HepG2 (cell line): ENCODE measurements around the gene SRCIN1. TPM values are rescaled to one million over a fixed set of nuclear protein-coding genes. Genes with fewer than 3 reads are reported as not detected.

Experiments
- AGO1 ChIP-seq: fragments of 200-400 bp; formaldehyde crosslinking; IDR thresholded peaks from 2 replicates; pipeline ENCODE4 v1.6.1; 2017; ENCODE audit warnings: mild to moderate bottlenecking, low read depth, low read length, moderate library complexity; ENCODE audit not compliant: poor library complexity, severe bottlenecking
- DR1 ChIP-seq: sonication (generic); formaldehyde crosslinking; IDR thresholded peaks from 2 replicates; pipeline ENCODE4 v1.8.0; 2021; ENCODE audit warnings: mild to moderate bottlenecking, missing genetic modification reagents, inconsistent platforms
- HNRNPLL ChIP-seq: fragments of 200-400 bp; formaldehyde crosslinking; IDR thresholded peaks from 2 replicates; pipeline ENCODE4 v1.6.1; 2017; ENCODE audit warnings: mild to moderate bottlenecking, low read depth, low read length; ENCODE audit not compliant: poor library complexity, severe bottlenecking
- HNRNPUL1 ChIP-seq: fragments of 200-400 bp; formaldehyde crosslinking; IDR thresholded peaks from 2 replicates; pipeline ENCODE4 v1.6.1; 2017; ENCODE audit warnings: low read depth, mild to moderate bottlenecking, low read length, moderate library complexity
- IKZF1 ChIP-seq: fragments of 450-650 bp; IDR thresholded peaks from 2 replicates; pipeline ENCODE4 v1.7.1; 2016
- JUND ChIP-seq: sonication (generic); formaldehyde crosslinking; IDR thresholded peaks from 2 replicates; pipeline ENCODE4 v1.8.0; 2022; ENCODE audit warnings: mild to moderate bottlenecking, missing genetic modification reagents
- KLF9 ChIP-seq: IDR thresholded peaks from 2 replicates; pipeline ENCODE4 v1.6.1; 2016; ENCODE audit warnings: low read depth
- MXD4 ChIP-seq: IDR thresholded peaks from 2 replicates; pipeline ENCODE4 v1.6.1; 2016; ENCODE audit warnings: mild to moderate bottlenecking, missing biosample characterization, missing genetic modification reagents
- NAIF1 ChIP-seq: sonication (generic); formaldehyde crosslinking; IDR thresholded peaks from 2 replicates; pipeline ENCODE4 v1.5.0; 2020; ENCODE audit warnings: mild to moderate bottlenecking, missing genetic modification reagents, borderline replicate concordance
- NFRKB ChIP-seq: fragments of 450-650 bp; IDR thresholded peaks from 2 replicates; pipeline ENCODE4 v1.6.1; 2017
- NFYC ChIP-seq: IDR thresholded peaks from 2 replicates; pipeline ENCODE4 v1.6.1; 2016; ENCODE audit warnings: missing genetic modification reagents, missing compliant biosample characterization
- RBFOX2 ChIP-seq: fragments of 200-400 bp; formaldehyde crosslinking; IDR thresholded peaks from 2 replicates; pipeline ENCODE4 v1.6.1; 2017; ENCODE audit warnings: low read depth, mild to moderate bottlenecking, low read length
- SMC3 ChIP-seq: IDR thresholded peaks from 2 replicates; pipeline ENCODE4 v1.6.1; 2011; ENCODE audit warnings: low read length, improper control_type of control experiment
- U2AF1 ChIP-seq: fragments of 200-400 bp; formaldehyde crosslinking; optimal IDR thresholded peaks from 2 replicates; pipeline ENCODE3; 2017; ENCODE audit warnings: mild to moderate bottlenecking, low read depth, low read length
- ZNF318 ChIP-seq: sonication (generic); formaldehyde crosslinking; IDR thresholded peaks from 2 replicates; pipeline ENCODE4 v1.4.0; 2020; ENCODE audit warnings: mild to moderate bottlenecking, missing genetic modification reagents
- ZNF441 ChIP-seq: sonication (generic); formaldehyde crosslinking; IDR thresholded peaks from 2 replicates; pipeline ENCODE4 v1.7.0; 2021; ENCODE audit warnings: missing genetic modification reagents, borderline replicate concordance
- ZNF451 ChIP-seq: sonication (generic); formaldehyde crosslinking; IDR thresholded peaks from 2 replicates; pipeline ENCODE4 v1.5.0; 2020; ENCODE audit warnings: mild to moderate bottlenecking, missing genetic modification reagents
- ZNF484 ChIP-seq: sonication (generic); formaldehyde crosslinking; IDR thresholded peaks from 2 replicates; pipeline ENCODE4 v1.5.1; 2020; ENCODE audit warnings: mild to moderate bottlenecking, low read depth, missing genetic modification reagents, borderline replicate concordance
- ZNF616 ChIP-seq: sonication (generic); formaldehyde crosslinking; IDR thresholded peaks from 2 replicates; pipeline ENCODE4 v1.5.0; 2020; ENCODE audit warnings: low read depth, mild to moderate bottlenecking, missing genetic modification reagents
- polyA plus RNA-seq, 8 experiments: library from polyadenylated mRNA; depleted of rRNA in 3 of 8; stranded (reverse) in 7 of 8; unstranded in 1 of 8; fragments of >200 nt; fragmentation: Illumina TruSeq in 4 of 8; extraction: Trizol in 4 of 8; gene quantifications; 2 replicates each; pipeline versions ENCODE4 v1.2.1 to v1.2.3, GENCODE V29; 2011 to 2016; ENCODE audit warnings: low read depth in 4 of 8, missing spikeins in 1 of 8, mixed read lengths in 1 of 8; ENCODE audit not compliant: insufficient read depth in 1 of 8
- total RNA-seq, 5 experiments: library from RNA; depleted of rRNA; stranded (reverse); fragments of >200 nt; fragmentation: Illumina TruSeq; extraction: Trizol; gene quantifications; 2 replicates each; pipeline ENCODE4 v1.2.3, GENCODE V29; 2016; ENCODE audit warnings: low read depth in 1 of 5
- TF ChIP-seq, protein P1 (sequence below): sonication (generic); formaldehyde crosslinking; IDR thresholded peaks from 2 replicates; pipeline ENCODE4 v1.9.0; 2022; ENCODE audit warnings: low read depth, missing genetic modification reagents
- TF ChIP-seq, protein P2 (sequence below): sonication (generic); formaldehyde crosslinking; IDR thresholded peaks from 2 replicates; pipeline ENCODE4 v1.4.0; 2020; ENCODE audit warnings: mild to moderate bottlenecking, low read depth, missing genetic modification reagents

The SRCIN1 gene
- total and polyA plus RNA-seq, 2 of the 13 experiments (the other 11 are each of a cell fraction or from before 2014, with no cell fraction given), result 1.2 to 9.6 TPM

GRCh38 chr17:38579934-38580333 lies 25.8 kb downstream of the SRCIN1 start (continued):
- TF ChIP-seq ZNF441 (CRISPR knock-in tag) (no peak), HNRNPLL (peak; percentile 35), ZNF318 (CRISPR knock-in tag) (no peak), NFYC (CRISPR knock-in tag) (no peak), HNRNPUL1 (no peak), KLF9 (CRISPR knock-in tag) (no peak), SMC3 (peak; percentile 14; the same call in 1 of the 2 replicates), IKZF1 (no peak), ZNF451 (CRISPR knock-in tag) (0 out of 2 replicates have a peak, but pooled peaks have one; percentile 46), DR1 (CRISPR knock-in tag) (no peak), NAIF1 (no peak), AGO1 (peak; percentile 53), RBFOX2 (no peak), ZNF616 (CRISPR knock-in tag) (no peak; the same call in 1 of the 2 replicates), MXD4 (CRISPR knock-in tag) (no peak), JUND (CRISPR knock-in tag) (0 out of 2 replicates have a peak, but pooled peaks have one; percentile 21), NFRKB (no peak), ZNF484 (CRISPR knock-in tag) (no peak), U2AF1 (no peak)
- TF ChIP-seq, protein P1, sequence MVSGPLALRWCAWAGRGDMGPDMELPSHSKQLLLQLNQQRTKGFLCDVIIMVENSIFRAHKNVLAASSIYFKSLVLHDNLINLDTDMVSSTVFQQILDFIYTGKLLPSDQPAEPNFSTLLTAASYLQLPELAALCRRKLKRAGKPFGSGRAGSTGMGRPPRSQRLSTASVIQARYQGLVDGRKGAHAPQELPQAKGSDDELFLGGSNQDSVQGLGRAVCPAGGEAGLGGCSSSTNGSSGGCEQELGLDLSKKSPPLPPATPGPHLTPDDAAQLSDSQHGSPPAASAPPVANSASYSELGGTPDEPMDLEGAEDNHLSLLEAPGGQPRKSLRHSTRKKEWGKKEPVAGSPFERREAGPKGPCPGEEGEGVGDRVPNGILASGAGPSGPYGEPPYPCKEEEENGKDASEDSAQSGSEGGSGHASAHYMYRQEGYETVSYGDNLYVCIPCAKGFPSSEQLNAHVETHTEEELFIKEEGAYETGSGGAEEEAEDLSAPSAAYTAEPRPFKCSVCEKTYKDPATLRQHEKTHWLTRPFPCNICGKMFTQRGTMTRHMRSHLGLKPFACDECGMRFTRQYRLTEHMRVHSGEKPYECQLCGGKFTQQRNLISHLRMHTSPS (CRISPR knock-in tag), result no peak
- TF ChIP-seq, protein P2, sequence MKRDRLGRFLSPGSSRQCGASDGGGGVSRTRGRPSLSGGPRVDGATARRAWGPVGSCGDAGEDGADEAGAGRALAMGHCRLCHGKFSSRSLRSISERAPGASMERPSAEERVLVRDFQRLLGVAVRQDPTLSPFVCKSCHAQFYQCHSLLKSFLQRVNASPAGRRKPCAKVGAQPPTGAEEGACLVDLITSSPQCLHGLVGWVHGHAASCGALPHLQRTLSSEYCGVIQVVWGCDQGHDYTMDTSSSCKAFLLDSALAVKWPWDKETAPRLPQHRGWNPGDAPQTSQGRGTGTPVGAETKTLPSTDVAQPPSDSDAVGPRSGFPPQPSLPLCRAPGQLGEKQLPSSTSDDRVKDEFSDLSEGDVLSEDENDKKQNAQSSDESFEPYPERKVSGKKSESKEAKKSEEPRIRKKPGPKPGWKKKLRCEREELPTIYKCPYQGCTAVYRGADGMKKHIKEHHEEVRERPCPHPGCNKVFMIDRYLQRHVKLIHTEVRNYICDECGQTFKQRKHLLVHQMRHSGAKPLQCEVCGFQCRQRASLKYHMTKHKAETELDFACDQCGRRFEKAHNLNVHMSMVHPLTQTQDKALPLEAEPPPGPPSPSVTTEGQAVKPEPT (CRISPR knock-in tag), result no peak
